Transverse colon (tissue), 3 donors: ENCODE measurements around the gene NBAS.

Source experiments
- POLR2A ChIP-seq: fragments of 450-650 bp; IDR thresholded peaks from one replicate; pipeline ENCODE4 v1.6.1; 2016; ENCODE audit warnings: antibody characterized with exemption, mild to moderate bottlenecking, moderate library complexity
- TF ChIP-seq, protein P1 (sequence below), 5 experiments: fragments of 200-600 bp in 3 of 5; fragments of 450-650 bp in 2 of 5; sonication (generic) in 3 of 5; IDR thresholded peaks; 1 replicate in 2 of 5; 2 replicates in 3 of 5; pipeline ENCODE4 v1.5.1; 2016 to 2017; ENCODE audit warnings: antibody characterized with exemption in 5 of 5, inconsistent platforms in 3 of 5, mild to moderate bottlenecking in 2 of 5, moderate library complexity in 1 of 5

DNA sequence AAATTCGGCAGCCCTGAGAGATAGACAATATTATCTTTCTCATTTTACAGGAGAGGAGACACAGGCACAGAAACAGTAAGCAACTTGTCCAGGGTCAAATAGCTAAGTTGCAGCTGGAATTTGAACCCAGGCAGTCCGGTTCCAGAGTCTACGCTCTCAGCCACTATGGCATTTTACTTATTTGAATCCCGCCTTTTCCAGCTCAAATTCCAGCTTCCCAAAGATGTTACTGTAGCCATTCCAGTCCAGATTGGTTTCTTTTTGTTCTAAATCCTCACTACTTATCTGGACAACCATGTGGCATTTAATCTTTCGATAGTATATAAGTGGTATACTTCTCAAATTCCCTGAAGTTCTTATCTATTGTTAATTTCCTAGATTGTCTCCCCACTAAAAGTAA lies 125.7 kb downstream of the NBAS start:
- TF ChIP-seq, protein P1, sequence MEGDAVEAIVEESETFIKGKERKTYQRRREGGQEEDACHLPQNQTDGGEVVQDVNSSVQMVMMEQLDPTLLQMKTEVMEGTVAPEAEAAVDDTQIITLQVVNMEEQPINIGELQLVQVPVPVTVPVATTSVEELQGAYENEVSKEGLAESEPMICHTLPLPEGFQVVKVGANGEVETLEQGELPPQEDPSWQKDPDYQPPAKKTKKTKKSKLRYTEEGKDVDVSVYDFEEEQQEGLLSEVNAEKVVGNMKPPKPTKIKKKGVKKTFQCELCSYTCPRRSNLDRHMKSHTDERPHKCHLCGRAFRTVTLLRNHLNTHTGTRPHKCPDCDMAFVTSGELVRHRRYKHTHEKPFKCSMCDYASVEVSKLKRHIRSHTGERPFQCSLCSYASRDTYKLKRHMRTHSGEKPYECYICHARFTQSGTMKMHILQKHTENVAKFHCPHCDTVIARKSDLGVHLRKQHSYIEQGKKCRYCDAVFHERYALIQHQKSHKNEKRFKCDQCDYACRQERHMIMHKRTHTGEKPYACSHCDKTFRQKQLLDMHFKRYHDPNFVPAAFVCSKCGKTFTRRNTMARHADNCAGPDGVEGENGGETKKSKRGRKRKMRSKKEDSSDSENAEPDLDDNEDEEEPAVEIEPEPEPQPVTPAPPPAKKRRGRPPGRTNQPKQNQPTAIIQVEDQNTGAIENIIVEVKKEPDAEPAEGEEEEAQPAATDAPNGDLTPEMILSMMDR (IDR thresholded peaks at IDR 0.05): no peak
- no peak for TF ChIP-seq POLR2A
